ENCODE results near the gene RAD51B.

The RAD51B gene

DNA sequence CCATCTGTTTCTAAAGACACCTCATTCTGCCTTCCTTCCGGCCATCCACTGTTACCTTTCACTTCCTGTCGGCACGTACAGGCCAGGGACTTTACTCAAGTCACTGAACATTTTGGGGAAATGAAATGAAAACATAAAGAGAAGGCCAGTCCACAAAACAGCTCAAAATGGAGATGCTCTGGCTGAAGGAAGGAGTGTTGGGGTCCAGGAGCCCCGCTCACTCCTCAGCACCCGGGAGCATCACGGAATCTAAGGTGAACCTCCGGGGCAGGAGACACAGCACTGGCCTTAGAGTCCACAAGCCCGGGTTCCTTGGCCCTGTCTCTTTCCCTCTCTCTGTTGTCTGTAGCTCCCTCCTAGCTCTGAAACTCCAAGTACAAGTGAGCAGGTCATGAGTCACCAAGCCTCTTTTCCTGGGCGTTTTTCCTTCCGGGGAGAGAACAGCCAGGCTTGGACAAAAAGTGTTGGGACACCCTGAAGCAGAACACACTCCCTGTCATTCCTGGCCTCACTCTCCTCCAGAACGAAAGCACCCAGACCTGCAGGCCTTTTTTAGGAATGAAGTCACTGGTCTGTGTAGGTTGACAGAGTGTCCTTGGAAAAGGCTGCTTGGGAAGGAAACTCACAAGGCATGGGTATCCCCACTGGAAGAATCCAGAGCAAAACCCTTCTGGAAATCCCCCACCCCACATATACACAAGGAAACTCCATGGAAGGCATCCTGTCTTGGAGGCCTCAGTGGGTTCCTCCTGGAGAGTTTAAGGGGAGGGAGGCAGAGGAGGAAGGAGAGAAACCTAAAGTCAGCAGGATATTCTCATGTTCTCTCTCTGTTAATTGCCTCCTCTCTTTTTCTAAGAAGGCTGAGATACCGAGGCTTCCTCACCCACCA, 728.0 kb downstream of the RAD51B start:
- no peak overlapping the region for H3K27ac ChIP-seq

DNA sequence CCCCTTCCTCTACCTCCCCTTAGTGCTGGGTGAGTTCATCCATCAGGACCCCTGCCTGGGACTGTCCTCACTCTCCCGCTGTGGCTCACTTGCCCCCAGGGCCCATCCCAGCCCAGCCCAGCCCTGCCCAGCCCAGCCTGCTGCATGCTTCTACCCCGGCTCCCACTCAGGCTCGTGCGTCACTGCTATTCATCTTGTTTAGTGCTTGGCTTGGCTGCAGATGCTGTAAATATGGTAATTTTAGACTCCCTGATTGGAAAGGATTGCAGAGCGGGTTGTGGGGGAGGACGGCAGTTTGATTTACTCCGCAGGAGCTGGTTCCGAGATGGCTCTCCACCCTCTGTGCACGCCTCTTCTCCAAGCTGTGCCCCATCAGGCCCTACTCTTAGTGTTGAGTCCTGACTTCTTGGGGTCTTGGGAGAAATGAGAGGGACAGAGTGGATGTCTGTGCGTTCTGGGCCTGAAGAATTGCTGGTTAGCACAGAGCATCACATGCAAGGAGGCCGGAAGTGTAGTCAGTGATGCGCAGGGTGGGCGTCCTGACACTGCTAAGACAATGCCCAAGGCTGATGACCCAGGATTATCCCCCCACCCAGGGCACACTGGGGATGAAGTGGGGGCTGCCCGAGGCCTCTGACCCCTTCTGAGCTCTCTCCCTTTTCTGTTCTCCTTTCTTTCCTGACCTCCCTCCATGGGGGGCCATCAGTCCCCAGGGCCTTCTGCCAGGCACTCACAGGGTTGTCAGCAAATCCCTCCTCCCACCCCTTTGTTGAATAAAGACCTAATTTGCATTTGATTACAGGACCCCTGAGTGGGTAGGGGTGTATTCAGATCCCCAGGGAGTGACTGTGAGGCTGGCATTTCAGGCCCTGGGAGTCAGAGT, 728.9 kb downstream of the RAD51B start:
- no peak overlapping the region for H3K27ac ChIP-seq
- TF ChIP-seq ZFX (IDR thresholded peaks at IDR 0.05) = no peak

More for the DNA sequence above, 728.0 kb downstream of the RAD51B start:
- TF ChIP-seq, protein P1, sequence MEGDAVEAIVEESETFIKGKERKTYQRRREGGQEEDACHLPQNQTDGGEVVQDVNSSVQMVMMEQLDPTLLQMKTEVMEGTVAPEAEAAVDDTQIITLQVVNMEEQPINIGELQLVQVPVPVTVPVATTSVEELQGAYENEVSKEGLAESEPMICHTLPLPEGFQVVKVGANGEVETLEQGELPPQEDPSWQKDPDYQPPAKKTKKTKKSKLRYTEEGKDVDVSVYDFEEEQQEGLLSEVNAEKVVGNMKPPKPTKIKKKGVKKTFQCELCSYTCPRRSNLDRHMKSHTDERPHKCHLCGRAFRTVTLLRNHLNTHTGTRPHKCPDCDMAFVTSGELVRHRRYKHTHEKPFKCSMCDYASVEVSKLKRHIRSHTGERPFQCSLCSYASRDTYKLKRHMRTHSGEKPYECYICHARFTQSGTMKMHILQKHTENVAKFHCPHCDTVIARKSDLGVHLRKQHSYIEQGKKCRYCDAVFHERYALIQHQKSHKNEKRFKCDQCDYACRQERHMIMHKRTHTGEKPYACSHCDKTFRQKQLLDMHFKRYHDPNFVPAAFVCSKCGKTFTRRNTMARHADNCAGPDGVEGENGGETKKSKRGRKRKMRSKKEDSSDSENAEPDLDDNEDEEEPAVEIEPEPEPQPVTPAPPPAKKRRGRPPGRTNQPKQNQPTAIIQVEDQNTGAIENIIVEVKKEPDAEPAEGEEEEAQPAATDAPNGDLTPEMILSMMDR (conservative IDR thresholded peaks at IDR 0.05) = no peak
- TF ChIP-seq ZFX (IDR thresholded peaks at IDR 0.05) = no peak

DNA sequence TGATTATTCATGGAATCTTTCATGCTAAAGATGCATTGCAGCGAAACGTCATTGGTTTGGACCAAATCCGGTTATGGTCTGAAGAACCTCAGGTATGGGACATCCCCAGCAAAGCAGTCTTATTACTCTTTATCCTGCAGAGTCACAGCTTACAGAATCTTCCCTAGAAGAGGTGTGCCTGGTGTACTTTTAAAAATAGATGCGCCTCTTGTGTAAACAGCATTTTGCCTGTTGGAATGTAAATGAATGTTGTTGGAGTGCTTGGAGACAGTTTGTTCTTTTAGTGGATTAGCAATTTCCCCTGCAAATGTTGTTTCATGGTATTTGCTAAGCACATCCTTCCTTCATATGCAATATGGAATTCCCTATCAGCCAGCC, 730.7 kb downstream of the RAD51B start:
- H3K27ac ChIP-seq = peak overlapping the region; percentile 20; the same call in 1 of the 2 replicates
- TF ChIP-seq ZFX (IDR thresholded peaks at IDR 0.05) = no peak
- TF ChIP-seq, protein P1 (conservative IDR thresholded peaks at IDR 0.05) = no peak

DNA sequence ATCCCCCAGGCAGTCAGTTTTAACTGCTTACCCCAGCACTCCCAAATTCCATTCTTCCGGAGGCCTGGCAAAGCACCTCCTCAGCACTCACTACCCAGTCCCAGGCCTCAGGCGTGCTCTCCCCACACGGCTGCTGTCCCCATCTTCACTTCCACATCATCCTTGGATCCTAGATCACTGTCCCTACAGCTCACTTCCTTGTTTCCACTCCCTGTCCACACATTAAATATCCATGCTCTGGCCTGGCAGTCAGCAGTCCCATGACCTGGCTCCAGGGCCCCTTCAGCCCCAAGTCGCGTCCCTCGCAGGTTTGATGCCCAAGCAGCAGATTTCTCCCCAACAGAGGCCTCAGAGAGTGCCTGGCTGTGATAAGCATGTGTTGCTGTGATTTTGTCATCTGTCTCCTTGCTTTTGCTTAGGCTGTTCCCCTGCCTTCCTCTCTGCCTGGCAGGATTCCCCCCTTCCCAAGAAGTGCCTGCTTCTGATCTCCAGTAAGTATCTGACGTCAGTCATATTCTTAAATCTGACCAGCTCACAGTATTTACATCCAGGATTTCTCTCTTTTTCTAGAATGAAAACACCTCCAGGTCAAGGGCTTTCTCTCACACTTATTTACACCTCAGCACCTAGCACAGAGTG, 731.6 kb downstream of the RAD51B start:
- H3K27ac ChIP-seq = no peak overlapping the region; the same call in 1 of the 2 replicates
- TF ChIP-seq, protein P1 (conservative IDR thresholded peaks at IDR 0.05) = no peak
- no peak for TF ChIP-seq ZFX (IDR thresholded peaks at IDR 0.05)

DNA sequence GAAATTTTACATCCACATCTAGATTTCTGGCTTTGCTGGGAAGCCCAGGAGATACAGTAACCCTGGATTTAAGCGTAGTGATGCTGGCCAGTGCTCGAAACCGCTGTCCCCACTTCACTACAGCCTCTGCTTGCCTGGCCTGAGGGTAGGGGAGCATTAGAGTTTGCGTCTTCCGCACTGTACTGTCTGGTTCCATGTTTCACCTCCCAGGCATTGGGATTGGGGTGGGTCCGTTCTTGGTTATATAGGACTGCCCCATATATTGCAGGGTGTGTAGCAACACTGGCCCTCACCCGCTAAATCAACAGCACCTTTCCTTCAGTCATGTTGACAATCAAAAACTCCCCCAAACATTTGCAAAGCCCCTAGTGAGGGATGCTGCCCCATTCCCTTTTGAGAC, 732.5 kb downstream of the RAD51B start:
- H3K27ac ChIP-seq = no peak overlapping the region
- TF ChIP-seq ZFX (IDR thresholded peaks at IDR 0.05) = no peak
- TF ChIP-seq, protein P1 (conservative IDR thresholded peaks at IDR 0.05) = no peak

DNA sequence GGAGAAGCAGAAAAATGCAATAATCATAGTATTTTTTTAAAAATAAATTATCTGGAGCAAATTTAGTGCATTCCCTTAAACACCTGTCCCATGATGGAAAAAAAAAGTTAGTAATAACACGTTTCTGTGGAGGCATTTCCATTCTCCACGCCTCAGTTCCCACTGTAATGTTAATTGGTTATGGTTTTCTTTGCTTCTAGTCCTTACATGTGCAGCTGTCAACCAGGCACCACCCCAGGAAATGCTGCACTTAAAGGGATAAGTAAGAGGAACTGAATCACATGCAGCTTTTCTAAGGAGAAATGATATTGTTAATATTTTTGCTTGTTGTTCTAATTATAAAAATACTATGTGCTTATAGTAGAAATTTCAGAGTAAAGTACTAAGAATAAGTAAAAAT, 733.0 kb downstream of the RAD51B start:
- H3K27ac ChIP-seq = no peak overlapping the region
- TF ChIP-seq, protein P1 (conservative IDR thresholded peaks at IDR 0.05) = no peak
- no peak for TF ChIP-seq ZFX (IDR thresholded peaks at IDR 0.05)

DNA sequence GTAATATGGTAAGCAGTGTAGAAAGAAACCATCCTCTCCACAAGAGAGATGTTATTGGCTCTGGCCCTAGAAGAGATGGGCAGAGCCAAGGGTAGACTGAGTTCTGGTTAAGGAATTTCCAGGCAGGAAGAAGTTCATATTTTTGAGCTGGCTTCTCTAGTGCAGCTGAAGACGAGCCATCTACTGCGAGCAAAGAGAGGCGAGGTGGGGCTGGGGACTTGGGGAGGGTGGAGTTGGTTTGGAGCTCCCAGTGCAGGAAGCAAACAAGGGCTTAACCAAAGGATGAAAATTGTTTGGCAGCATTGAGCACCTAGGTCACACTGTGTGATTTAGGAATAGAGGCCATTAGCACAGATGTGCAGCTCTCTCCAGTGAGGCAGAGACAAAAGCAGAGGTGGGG, 733.7 kb downstream of the RAD51B start:
- no peak for TF ChIP-seq ZFX (IDR thresholded peaks at IDR 0.05)
- TF ChIP-seq, protein P1 (conservative IDR thresholded peaks at IDR 0.05) = no peak
- no peak overlapping the region for H3K27ac ChIP-seq

Data from C4-2B (cell line).